Fibroblast of skin of abdomen (primary cell): ENCODE data around the gene MRAS.
"Not testable (repeated sequence)": the region's sequence is repeated elsewhere in the genome, so short reads cannot be mapped to it uniquely, and the experiment has no call there.

Source experiments
- DNase-seq: peaks from one replicate; pipeline ENCODE4 v3.0.0-alpha.2; 2013

The MRAS gene

DNA sequence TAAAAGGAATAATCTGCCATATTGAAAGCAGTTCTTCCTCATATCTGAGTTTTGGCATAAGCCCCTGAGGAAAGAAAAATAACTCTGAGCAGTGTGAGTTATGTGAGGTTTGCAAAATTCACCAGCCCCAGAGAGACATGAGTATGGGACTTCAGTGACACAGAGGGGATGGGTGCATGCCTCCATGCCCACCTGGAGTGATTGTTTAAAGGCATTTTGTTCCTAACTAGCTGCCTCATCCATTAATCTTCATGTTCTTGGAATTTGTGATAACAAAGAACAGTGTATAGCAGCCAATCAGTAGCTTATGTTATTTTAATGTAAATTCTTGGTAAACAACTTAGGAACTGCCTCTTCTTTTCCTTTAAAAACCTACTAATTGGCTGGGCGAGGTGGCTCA is 74.9 kb downstream of the MRAS start:
- DNase-seq: no peak

- DNase-seq: no peak
These were observed 75.9 kb downstream of the MRAS start for GRCh38 chr3:138424323-138424722.

- no peak for DNase-seq
These were observed 77.8 kb downstream of the MRAS start for GRCh38 chr3:138426211-138426610.

- DNase-seq: not testable (repeated sequence)
These were observed 78.4 kb downstream of the MRAS start for GRCh38 chr3:138426754-138427153.

- no peak for DNase-seq
These were observed 81.3 kb downstream of the MRAS start for GRCh38 chr3:138429665-138430064.

- DNase-seq: no peak
These were observed 84.3 kb downstream of the MRAS start for GRCh38 chr3:138432576-138433240.

- no peak for DNase-seq
These were observed 85.5 kb downstream of the MRAS start for GRCh38 chr3:138433892-138434275.

- peak; percentile 43 for DNase-seq
These were observed 86.0 kb downstream of the MRAS start, which contains the start of gene ESYT3 for GRCh38 chr3:138434276-138434874. ESYT3 (plus strand) TSS chr3:138434616; CDS start chr3:138434799, 183 bp downstream.

DNA sequence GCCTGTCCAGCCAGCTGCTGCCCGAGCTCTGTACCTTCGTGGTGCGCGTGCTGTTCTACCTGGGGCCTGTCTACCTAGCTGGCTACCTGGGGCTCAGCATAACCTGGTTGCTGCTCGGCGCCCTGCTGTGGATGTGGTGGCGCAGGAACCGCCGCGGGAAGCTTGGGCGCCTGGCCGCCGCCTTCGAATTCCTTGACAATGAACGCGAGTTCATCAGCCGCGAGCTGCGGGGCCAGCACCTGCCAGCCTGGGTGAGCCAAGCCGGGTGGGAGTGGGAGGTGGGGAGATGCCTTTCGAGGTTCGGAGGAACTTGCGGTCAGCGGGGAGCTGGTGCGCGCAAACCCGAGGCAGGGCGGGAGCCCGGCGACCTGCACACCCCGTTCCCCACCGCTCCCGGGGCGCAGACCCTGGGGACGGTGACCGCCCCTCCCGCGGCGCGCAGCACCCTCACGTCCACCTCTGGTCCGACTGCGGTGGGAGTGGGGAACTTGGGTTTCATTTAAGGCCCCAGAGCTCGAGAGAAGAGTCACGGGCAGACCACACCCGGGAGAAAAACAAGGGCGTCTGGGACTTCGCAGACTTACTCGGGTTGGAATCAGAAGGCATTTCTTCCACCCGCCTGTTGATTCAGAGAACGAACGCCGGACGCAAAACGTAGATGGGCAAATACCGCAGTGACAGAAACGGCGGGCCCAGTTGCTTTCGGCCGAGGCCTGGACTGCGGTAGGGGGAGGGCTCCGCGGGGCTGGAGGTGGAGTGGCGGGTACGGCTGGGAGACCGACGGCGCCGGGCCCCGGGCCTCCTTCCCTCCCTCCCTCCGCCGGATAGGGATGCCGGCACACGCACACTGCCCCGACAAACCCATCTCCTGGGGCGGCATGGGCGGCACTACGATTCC is 86.7 kb downstream of the MRAS start:
- DNase-seq: no peak

DNA sequence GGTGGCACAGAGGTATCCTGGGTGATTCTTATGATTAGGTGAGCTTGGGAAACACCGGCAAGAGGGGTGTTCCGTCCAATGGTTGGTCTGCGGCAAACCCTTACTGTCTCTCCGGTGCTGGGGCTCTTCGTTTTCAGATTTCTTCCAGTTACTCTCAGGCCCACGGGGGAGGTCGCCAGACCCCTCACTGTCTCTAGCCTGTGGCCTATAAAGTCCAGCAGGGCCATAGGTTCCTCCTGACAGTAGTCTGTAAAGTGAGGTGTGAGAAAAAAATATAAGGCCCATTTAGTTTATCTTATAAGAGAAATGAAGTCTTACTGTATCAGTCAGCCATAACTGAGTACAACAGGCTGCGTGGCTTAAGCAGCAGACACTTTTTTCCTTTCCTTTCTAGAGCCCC is 87.5 kb downstream of the MRAS start:
- DNase-seq: no peak

GRCh38 chr3:138437281-138437680 is 88.9 kb downstream of the MRAS start:
- no peak for DNase-seq

GRCh38 chr3:138438896-138439295 is 90.5 kb downstream of the MRAS start:
- DNase-seq: no peak

GRCh38 chr3:138439646-138440045 is 91.3 kb downstream of the MRAS start:
- no peak for DNase-seq

DNA sequence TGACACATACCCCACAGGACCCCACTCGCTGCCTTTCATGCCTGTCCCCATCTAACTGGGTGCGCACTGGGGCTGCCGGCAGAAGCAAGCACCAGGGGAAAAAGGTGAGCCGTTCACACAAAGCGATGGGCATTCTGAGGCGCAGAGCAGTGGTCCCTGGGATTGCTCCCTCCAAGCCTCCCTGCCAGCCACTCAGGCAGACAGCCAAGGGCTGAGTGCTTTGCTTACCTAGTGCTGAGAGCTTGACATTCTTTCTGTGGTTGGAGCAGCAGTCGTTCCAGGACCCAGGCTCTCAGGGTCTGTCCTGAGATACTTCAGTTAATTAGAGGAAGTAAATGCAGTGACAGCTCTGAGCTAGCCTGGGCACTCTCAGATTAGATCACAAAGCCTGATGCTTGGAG is 91.7 kb downstream of the MRAS start:
- peak; percentile 34 for DNase-seq

GRCh38 chr3:138440596-138440995 is 92.2 kb downstream of the MRAS start:
- peak; percentile 61 for DNase-seq

GRCh38 chr3:138441256-138441655 is 92.9 kb downstream of the MRAS start:
- DNase-seq: no peak

DNA sequence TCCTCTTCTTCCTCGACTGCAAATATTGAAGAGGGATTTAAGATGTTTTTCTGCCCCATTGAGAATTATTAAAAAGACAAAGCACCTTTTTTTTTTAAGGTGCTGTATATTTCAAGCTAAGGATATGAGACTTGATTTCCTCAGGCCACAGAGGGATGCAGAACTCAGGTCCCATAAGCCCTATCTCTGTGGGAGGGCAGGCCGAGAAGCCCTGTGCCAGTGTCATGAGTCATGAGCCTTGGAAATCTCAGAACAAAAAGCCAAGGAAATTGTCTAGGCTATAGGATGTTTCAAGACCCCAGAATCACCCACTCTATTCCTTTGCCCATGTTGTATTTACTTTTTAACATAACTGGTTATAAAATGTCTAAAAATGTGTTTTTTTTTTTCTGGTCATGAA is 93.4 kb downstream of the MRAS start:
- peak; percentile 37 for DNase-seq

DNA sequence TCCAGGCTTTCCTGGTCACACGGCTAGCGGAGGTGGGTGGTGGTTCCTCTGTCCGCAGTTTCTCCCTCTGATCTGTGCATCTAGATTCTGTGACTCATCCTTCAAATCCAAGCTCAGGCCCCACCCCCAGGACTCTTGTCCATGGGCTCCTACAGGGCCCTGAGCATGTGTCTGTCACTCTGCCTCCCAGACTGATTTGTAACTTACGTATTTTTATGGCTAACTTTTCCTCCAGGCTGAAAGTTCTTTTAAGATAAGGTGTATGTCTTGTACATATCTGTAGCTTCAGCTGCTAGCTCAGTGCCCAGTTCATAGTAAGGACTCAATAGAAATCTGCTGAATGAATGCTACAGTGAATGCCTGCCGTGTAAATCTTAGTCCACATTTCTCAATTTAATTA is 94.1 kb downstream of the MRAS start:
- DNase-seq: peak; percentile 52

DNA sequence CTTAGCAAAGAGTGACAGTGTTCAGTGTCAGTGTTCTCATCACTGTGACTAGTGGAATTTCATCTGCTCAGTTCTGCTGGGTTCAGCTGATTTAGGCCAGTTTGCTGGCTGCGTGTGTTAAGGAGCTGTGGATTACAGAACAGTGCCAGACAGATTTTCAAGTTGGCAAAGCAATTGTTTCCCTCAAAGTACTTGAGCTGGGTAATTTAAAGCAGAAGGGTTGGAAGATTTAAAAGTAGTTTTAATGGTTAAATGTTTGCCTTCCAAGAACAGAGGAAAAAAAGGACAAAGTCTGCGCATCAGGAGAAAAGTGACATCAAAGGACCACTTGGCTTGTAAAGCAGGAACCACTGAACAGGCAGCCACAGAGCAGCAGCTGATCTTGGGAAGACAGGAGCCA is 94.7 kb downstream of the MRAS start:
- no peak for DNase-seq

GRCh38 chr3:138443521-138444503 is 95.4 kb downstream of the MRAS start:
- no peak for DNase-seq

DNA sequence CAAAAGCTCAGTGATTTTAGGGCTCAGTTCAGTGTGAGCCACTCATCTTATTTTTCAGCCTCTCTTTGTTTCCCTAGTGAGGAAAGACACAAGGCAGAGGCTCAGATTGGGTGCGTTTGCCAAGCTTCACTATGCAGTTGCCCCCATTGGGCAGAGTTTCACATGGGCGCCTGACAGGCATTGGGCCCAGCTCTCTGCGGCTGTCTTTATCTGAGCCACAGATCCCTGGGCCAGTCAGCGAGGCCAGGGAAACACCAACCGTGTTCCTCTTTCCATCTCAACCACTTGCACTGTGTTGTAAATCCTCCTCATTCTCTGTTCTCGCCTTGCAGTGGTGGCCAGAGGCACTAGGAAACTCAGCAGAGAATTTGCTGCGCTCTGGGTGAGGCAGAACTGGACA is 96.9 kb downstream of the MRAS start:
- DNase-seq: no peak

- no peak for DNase-seq
These were observed 97.3 kb downstream of the MRAS start for GRCh38 chr3:138445654-138446053.
